NCI-H1105 treated with DMSO at 0.1 percent for 48 hours (cell line): ENCODE data around the gene PTPRT.

Experiments
- DNase-seq: peaks from one replicate; lab custom pipeline; 2025; lab: John Stamatoyannopoulos, UW

PTPRT gene

DNA sequence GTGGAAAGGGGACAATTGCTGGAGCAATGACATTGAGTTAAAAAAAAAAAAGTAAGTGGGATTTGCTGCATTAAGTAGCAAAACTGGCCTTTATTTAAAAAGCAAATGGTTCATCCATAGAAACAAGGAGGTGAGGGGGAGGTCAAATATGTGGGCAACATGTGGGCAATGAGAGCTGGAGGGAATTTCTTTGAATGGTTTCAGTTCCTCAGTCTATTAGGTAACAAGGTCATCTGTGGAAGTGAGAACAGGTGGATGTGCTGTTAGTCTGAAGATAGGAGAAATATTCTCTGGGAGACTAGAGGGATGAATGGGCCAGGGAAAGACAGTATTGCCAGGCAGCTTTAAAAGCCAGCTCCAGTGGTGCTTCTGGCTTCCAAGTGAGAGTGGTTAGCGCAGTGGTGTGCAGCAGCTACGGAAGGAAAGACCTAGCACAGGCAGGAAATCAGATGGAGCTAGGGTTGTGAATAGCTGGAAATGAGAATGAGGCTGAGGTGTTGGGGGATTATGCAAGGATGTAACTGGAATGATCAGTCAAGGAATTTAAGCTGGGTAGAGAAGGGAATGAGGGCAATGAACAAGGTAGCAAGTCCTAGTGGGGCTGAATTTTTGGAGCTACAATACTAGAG lies 727.6 kb downstream of the PTPRT start:
- no peak for DNase-seq

DNA sequence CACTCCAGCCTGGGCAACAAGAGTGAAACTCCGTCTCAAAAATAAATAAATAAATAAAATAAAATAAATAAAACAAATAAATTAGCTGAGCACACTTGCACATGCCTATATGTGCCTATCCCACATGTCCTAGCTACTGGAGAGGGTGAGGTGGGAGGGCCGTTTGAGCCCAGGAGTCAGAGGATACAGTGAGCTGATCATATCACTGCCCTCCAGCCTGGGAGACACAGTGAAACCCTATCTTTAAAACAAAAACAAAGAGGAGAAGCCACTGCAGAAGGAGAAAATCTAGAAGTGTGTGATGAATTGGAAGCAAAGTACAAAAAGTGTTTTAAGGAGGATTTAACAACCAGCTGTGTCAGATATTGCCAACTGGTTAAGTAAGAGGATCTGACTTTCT lies 728.4 kb downstream of the PTPRT start:
- DNase-seq: no peak

- DNase-seq: no peak
Measured at GRCh38 chr20:42447270-42447669, 742.4 kb downstream of the PTPRT start.

- no peak for DNase-seq
Measured at GRCh38 chr20:42444799-42445198, 744.9 kb downstream of the PTPRT start.

- no peak for DNase-seq
Measured at GRCh38 chr20:42443200-42443599, 746.5 kb downstream of the PTPRT start.

- no peak for DNase-seq
Measured at GRCh38 chr20:42442716-42443115, 747.0 kb downstream of the PTPRT start.

- DNase-seq: no peak
Measured at GRCh38 chr20:42441864-42442331, 747.8 kb downstream of the PTPRT start.

DNA sequence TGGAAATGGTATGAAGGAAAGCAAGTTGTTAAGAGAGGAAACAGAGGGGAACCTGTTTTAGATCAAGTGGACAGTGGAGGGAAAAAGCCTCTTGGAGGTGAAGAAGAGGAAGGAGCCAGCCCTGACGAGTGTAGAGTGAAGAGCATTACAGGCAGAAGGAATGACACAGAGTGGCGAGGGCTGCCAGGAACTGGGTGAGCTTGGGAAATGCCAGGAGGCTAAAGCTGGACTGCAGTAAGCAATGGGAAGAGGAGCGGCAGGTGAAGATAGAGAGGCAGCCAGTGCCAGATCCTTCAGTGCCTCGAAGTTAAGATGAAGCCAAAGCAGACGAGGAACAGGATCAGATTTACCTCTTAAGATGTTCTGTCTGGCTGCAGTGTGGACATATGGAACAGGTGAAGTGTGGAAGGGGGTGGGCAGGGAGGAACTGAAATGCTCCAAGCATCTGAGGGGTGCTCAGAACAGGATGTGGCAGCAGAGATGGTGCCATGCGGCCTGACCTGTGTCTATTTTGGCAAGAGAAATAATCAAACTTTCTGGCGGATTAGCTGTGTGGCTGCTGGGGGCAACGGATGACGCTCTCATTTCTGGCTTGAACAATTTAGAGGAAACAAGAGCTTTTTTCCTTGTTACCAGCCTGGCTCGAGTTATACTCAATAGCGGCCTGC lies 748.4 kb downstream of the PTPRT start:
- no peak for DNase-seq

- DNase-seq: no peak
Measured at GRCh38 chr20:42435230-42435629, 754.5 kb downstream of the PTPRT start.

- no peak for DNase-seq
Measured at GRCh38 chr20:42432496-42433334, 757.0 kb downstream of the PTPRT start.

- DNase-seq: no peak
Measured at GRCh38 chr20:42430598-42430997, 759.1 kb downstream of the PTPRT start.

DNA sequence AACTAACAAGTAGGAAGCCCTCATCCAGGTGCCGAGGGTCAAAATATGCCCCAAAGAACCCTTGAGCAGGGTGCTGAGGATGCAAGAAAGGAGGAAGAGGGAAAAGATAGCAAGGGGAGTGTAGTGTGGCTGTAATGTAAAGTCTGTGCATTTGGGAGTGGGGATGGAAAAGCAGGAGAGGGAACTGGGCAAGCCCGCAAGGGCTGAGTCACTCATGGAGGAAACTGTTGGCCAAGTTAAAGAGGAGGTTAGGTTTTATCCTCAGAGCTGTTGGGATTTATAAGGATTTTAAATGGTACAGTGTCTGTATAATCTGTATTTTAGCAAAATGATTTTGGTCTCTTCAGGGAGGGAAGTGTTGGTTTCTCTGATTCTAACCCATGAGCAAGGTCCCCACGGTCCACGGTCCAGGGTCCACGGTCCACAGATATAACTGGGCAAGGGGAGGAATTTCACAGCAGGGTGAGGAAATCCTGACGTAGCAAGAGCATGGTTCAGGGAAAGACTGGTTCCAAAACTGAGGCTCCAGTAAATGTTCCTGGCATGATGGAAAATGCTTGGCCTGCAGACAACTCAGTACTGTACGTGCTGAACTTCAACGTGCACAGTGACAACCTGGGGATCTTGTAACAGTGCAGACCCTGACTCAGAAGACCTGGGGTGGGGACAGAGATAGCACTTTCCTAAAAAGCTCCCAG lies 759.8 kb downstream of the PTPRT start:
- DNase-seq: no peak

GRCh38 chr20:42419814-42420532 lies 769.7 kb downstream of the PTPRT start:
- no peak for DNase-seq

DNA sequence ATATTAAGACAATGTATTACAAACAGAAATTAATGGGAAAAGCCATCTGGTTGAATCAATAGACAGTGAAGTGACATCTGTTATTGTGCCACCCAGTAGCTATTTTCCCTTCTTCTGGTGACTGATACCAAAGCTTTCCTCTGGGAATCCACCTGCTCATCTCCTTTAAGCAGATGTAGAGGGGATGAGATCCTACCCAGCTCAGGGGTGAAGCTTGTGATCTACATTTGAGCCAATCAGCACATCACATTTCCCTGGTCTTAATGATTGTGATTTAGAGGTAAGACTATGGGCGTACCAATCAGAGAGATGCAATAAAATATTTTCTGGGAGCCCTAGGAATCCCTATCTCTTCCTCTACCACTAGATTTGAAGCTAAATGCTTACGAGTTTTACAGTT lies 782.9 kb downstream of the PTPRT start:
- no peak for DNase-seq

GRCh38 chr20:42402455-42402854 lies 787.3 kb downstream of the PTPRT start:
- DNase-seq: no peak

DNA sequence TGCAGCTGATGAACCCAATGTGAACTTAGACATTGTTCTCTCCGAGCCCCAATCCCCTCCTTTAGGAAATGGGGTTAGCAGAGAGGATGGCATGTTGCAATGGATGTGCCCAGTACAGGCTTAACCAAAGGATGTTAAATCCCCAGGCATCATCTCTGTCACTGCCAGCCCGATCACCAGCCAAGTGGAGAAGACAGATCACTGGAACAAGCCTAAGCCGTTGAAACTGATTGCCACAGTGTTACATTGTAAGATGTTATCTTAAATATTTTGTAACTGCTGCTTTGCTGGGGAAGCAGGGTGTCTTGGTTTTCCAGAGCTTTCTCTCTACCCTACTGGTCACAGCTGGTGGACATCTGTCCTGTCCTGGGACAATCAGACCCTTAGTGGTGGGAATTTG lies 788.1 kb downstream of the PTPRT start:
- DNase-seq: no peak

GRCh38 chr20:42399802-42400201 lies 789.9 kb downstream of the PTPRT start:
- no peak for DNase-seq

DNA sequence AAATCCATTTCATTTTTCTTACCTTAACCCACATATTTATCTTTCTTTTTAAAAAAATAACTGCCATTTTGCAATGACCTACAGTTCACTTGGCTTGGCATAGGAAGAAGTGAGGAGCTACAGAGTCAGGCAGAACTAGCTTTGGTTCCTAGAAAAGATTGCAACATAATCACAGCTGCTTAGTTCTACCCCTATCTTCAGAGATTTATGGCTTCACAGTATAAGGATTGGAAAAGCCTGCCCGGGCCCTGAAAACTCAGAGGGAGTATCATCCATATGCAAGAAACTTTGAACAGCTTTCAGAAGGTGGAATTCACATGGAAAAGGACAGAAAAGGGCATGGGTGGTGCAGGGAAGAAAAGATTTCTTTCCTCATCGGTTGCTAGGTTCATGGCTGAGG lies 797.3 kb downstream of the PTPRT start:
- DNase-seq: no peak

DNA sequence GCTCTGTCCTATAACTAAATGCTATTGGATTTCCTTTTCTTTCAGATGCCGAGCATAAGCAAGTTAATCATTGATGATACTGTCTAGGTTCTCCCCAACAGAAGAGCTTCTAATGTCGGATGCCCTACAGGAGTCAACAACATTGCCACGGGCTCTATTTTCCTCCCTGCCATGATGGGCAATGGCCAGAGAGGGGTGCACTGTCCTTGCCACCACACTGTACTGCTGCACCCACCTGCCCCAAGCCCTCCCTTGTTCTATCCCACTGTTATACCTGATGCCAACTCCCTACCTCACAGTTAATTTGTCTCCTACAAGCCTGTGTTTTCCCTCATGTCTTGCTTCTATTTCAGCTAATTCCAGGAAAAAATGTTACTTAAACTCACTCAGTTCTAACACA lies 797.9 kb downstream of the PTPRT start:
- no peak for DNase-seq

DNA sequence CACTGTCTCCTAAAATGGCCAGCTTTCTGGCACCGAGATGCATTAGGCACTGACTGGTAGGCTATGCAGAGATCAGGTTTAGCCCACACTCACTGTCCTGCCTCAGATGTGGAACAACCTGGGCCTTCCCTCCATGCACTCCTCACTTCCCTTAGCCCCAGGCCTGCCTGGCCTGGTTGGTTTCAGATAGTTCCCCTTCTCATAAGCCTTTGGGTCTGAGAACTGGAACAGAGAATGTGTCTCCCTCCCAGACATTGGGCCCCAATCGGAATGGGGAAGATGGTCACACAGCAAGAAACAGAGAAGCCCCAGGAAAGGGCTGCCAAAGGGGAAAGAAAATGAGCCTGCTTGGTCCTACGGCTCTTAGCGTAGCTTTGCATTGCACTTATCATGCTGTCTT lies 809.4 kb downstream of the PTPRT start:
- no peak for DNase-seq

DNA sequence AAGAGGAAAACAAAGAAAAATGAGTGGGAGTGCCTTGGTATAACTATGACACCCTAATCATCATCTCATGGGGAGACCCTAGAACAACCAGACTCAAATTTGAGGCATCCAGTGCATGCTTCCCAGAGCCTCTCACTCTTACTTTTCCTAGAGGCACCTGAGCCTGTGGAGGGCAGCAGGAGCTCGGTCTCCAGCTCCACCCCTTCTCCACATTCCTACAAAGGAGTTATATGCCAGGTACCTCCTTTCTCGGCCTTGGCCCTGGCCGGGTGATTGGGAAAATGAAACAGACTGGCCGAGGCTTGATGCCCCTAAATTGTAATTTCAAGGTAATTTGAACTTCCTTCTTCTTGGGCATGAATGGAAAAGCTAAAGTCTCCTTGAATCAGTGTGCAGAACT lies 810.3 kb downstream of the PTPRT start:
- DNase-seq: no peak

DNA sequence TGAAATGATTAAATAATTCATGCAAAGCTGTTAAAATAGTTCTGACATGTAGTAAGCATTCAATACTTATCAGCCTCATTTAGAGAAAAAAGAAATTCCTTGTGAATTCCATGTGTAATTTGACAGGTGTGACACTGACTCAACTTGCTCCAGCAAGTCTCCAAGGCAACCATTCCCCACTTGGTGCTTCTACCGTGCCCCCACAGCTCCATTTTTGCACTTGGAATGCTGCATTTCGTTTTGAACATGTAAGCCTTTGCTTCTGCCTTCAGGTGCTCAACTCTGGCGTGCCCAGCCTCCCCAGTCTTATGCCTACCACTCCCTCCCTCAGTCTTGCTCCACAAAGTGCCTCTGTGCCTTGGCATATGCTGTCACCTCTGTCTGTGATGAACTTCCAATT lies 810.9 kb downstream of the PTPRT start:
- no peak for DNase-seq
